ENCODE measurements around the gene GDE1. TPM values are rescaled to one million over a fixed set of nuclear protein-coding genes. Genes with fewer than 3 reads are reported as not detected.

The GDE1 gene
- total RNA-seq, 1 experiment from 2014 or later: 48.7 TPM

GRCh38 chr16:19527161-19527560 is 5.3 kb upstream of the GDE1 start:
- BruUV-seq (replicated peaks): no TSS peak
- H3K4me3 ChIP-seq (ENCODE audit: low read depth, low read length): no peak overlapping the region
- intact Hi-C loops (cut with micrococcal nuclease; ENCODE audit: unreplicated experiment): no loop called here
- no peak overlapping the region for H3K27ac Mint-ChIP-seq (ENCODE audit: unreplicated experiment)
- no peaks in the 10 kb centered on the region for H3K9me3 ChIP-seq
- no peaks in the 10 kb centered on the region for H3K36me3 ChIP-seq (ENCODE audit: control insufficient read depth, insufficient read depth, low read length)
- H3K4me1 ChIP-seq: peaks cover 15% of the 10 kb centered on the region; the same call in 1 of the 2 replicates
- H3K4me1 Mint-ChIP-seq (ENCODE audit: low read depth, unreplicated experiment): peaks cover 11% of the 10 kb centered on the region
- no peaks in the 10 kb centered on the region for H3K27me3 Mint-ChIP-seq (ENCODE audit: insufficient read depth, unreplicated experiment)
- H3K36me3 Mint-ChIP-seq (ENCODE audit: insufficient read depth, unreplicated experiment): peaks cover 22% of the 10 kb centered on the region
- DNase-seq: no peak
- H3K27me3 ChIP-seq (replicated peaks; ENCODE audit: control insufficient read depth, insufficient read depth, low read length): no peaks in the 10 kb centered on the region
- ChIA-PET CTCF (no interaction called here), POLR2A (no interaction called here)
- H3K9me3 Mint-ChIP-seq (ENCODE audit: unreplicated experiment): no peaks in the 10 kb centered on the region
- TF ChIP-seq CTCF (IDR thresholded peaks at IDR 0.05; ENCODE audit: insufficient read depth in 1 of 2, low read depth in 1 of 2, low read length in 1 of 2, severe bottlenecking in 1 of 2, unreplicated experiment in 1 of 2): no peak
- H3K4me3 Mint-ChIP-seq (ENCODE audit: unreplicated experiment): no peak overlapping the region

GRCh38 chr16:19525385-19525723 is 3.5 kb upstream of the GDE1 start:
- intact Hi-C loops (cut with micrococcal nuclease; ENCODE audit: unreplicated experiment): no loop called here
- ChIA-PET CTCF (no interaction called here), POLR2A (no interaction called here)
- Mint-ChIP-seq H3K27me3 (ENCODE audit: insufficient read depth, unreplicated experiment) (no peaks in the 10 kb centered on the region), H3K27ac (ENCODE audit: unreplicated experiment) (no peak overlapping the region), H3K36me3 (ENCODE audit: insufficient read depth, unreplicated experiment) (peaks cover 26% of the 10 kb centered on the region), H3K9me3 (ENCODE audit: unreplicated experiment) (no peaks in the 10 kb centered on the region), H3K4me3 (ENCODE audit: unreplicated experiment) (peak overlapping the region; percentile 79), H3K4me1 (ENCODE audit: low read depth, unreplicated experiment) (peaks cover 11% of the 10 kb centered on the region)
- H3K4me1 ChIP-seq: peaks cover 15% of the 10 kb centered on the region; the same call in 1 of the 2 replicates
- BruUV-seq (replicated peaks): no TSS peak
- H3K4me3 ChIP-seq (ENCODE audit: low read depth, low read length): no peak overlapping the region
- DNase-seq: no peak
- TF ChIP-seq CTCF (IDR thresholded peaks at IDR 0.05; ENCODE audit: insufficient read depth in 1 of 2, low read depth in 1 of 2, low read length in 1 of 2, severe bottlenecking in 1 of 2, unreplicated experiment in 1 of 2): no peak
- H3K27me3 ChIP-seq (replicated peaks; ENCODE audit: control insufficient read depth, insufficient read depth, low read length): no peaks in the 10 kb centered on the region
- H3K9me3 ChIP-seq: no peaks in the 10 kb centered on the region
- no peaks in the 10 kb centered on the region for H3K36me3 ChIP-seq (ENCODE audit: control insufficient read depth, insufficient read depth, low read length)

GRCh38 chr16:19524616-19525384 is 2.9 kb upstream of the GDE1 start:
- Mint-ChIP-seq H3K27me3 (ENCODE audit: insufficient read depth, unreplicated experiment) (no peaks in the 10 kb centered on the region), H3K4me3 (ENCODE audit: unreplicated experiment) (peak overlapping the region; percentile 79), H3K9me3 (ENCODE audit: unreplicated experiment) (no peaks in the 10 kb centered on the region), H3K27ac (ENCODE audit: unreplicated experiment) (no peak overlapping the region), H3K36me3 (ENCODE audit: insufficient read depth, unreplicated experiment) (peaks cover 21% of the 10 kb centered on the region), H3K4me1 (ENCODE audit: low read depth, unreplicated experiment) (peaks cover 11% of the 10 kb centered on the region)
- DNase-seq: no peak
- TSS peak; percentile 20 for BruUV-seq (replicated peaks)
- Histone ChIP-seq H3K4me3 (ENCODE audit: low read depth, low read length) (peak overlapping the region; percentile 82), H3K27me3 (replicated peaks; ENCODE audit: control insufficient read depth, insufficient read depth, low read length) (no peaks in the 10 kb centered on the region), H3K36me3 (ENCODE audit: control insufficient read depth, insufficient read depth, low read length) (no peaks in the 10 kb centered on the region), H3K4me1 (peaks cover 12% of the 10 kb centered on the region; the same call in 1 of the 2 replicates), H3K9me3 (no peaks in the 10 kb centered on the region)
- POLR2A ChIA-PET: no interaction called here
- CTCF ChIA-PET: interaction anchor here (0.6 to 1.8 kb wide), 3 partner anchors 22 to 59 kb away, joined by 3 to 4 read pairs (median 3); no protein-coding TSS in a partner anchor
- no peak for TF ChIP-seq CTCF (IDR thresholded peaks at IDR 0.05; ENCODE audit: insufficient read depth in 1 of 2, low read depth in 1 of 2, low read length in 1 of 2, severe bottlenecking in 1 of 2, unreplicated experiment in 1 of 2)
- intact Hi-C loops (cut with micrococcal nuclease; ENCODE audit: unreplicated experiment): no loop called here
